ENCODE results near the gene GTF2H2C.
"Not testable (repeated sequence)": the region's sequence is repeated elsewhere in the genome, so short reads cannot be mapped to it uniquely, and the experiment has no call there.

DNA sequence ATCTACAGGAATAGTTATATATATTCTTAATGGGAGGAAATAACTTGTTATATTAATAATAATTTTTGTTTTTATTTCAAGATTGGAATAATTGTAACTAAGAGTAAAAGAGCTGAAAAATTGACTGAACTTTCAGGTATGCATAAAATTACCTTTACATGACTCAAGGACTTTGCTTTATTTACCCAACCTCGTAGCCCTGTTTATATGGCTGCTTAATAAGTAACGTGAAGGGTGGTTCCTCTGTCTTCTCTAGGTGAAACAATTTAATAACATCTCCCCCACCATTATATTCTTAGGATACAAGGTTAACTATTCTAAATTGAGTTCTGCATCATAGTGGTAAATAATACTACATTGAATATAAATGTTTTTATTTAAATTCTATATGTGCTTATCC lies 8.1 kb downstream of the GTF2H2C start:
- TF ChIP-seq POLR2A (IDR thresholded peaks at IDR 0.05) = not testable (repeated sequence)
- TF ChIP-seq, protein P1, sequence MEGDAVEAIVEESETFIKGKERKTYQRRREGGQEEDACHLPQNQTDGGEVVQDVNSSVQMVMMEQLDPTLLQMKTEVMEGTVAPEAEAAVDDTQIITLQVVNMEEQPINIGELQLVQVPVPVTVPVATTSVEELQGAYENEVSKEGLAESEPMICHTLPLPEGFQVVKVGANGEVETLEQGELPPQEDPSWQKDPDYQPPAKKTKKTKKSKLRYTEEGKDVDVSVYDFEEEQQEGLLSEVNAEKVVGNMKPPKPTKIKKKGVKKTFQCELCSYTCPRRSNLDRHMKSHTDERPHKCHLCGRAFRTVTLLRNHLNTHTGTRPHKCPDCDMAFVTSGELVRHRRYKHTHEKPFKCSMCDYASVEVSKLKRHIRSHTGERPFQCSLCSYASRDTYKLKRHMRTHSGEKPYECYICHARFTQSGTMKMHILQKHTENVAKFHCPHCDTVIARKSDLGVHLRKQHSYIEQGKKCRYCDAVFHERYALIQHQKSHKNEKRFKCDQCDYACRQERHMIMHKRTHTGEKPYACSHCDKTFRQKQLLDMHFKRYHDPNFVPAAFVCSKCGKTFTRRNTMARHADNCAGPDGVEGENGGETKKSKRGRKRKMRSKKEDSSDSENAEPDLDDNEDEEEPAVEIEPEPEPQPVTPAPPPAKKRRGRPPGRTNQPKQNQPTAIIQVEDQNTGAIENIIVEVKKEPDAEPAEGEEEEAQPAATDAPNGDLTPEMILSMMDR (IDR thresholded peaks at IDR 0.05) = not testable (repeated sequence)
